HG03095 (cell line): ENCODE measurements around the gene PODXL2.
"Not testable (repeated sequence)": the region's sequence is repeated elsewhere in the genome, so short reads cannot be mapped to it uniquely, and the experiment has no call there.

Source experiments
- ATAC-seq: cut with Tn5 transposase; IDR thresholded peaks from one replicate; pipeline ENCODE4 v1.9.1; 2021; ENCODE audit warnings: moderate library complexity; ENCODE audit not compliant: unreplicated experiment

The PODXL2 gene

DNA sequence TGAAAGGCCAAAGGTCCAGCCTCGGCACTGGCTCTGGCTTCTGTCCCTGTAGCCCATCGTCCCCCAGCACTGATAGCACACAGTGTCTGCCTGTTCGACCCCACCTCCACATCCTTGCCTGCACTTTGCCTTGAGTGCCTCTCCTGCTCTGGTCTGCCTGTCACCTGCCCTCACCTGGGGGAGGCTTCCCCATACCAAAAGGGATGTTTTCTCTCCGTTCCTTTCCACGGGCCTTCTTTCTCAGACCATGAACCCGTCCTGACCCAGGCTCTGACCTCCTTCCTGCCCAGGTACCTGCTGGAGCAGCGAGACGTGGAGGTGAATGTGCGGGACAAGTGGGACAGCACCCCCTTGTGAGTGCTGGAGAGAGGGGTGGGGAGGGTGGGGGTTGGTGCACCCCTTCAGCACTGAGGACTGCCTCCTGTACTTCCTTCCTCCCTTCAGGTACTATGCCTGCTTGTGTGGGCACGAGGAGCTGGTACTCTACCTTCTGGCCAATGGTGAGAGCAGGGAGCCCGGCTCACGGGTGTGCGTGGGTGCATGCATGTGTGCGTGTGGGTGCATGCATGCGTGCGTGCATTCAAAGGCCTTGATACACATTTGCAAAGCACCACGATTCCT, 45.2 kb downstream of the PODXL2 start:
- no peak for ATAC-seq

DNA sequence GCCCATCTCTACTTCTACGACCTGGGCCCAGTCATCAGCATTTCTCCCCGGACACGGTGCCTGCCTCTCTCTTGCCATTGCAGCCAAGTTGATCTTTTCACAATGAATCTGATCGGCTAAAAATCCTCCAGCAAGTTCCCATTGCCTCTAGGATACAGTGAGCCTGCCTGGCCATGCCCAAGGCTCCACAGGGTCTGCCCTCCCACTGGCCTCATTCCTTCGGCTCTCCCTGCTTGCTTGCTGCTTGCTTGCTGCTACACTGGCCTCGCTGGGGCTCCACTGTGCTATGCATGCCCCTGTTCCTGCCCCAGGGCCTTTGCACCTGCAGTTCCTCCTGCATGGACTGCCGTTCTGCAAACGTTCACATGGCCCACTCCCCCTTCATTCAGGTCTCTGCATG, 45.8 kb downstream of the PODXL2 start:
- no peak for ATAC-seq

DNA sequence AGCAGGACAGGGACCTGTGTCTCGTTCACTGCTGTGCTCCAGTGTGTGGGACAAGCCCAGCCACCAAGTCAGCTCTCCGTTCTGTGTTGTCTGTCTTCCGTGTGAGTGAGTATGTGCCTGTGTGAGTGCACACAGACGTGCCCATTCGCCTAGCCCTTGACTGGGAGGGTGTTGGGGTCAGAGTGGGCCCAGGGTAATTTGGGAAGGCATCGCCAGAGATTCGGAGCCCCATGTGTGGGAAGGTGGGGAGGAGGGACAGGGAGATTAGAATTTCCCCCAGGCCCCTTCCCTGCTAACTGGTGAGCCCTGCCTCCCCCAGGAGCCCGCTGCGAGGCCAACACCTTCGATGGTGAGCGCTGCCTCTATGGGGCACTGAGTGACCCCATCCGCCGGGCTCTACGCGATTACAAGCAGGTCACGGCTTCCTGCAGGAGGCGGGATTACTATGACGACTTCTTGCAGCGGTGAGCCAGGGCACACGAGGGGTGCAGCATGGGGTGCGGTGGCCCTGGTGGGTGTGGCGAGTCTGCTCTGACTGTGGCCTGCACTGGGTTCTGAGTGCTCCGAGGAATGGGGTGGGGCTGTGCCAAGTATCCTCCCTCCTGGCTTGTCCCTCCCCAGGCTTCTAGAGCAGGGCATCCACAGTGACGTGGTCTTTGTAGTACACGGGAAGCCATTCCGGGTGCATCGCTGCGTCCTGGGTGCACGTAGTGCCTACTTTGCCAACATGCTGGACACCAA, 46.8 kb downstream of the PODXL2 start:
- no peak for ATAC-seq

DNA sequence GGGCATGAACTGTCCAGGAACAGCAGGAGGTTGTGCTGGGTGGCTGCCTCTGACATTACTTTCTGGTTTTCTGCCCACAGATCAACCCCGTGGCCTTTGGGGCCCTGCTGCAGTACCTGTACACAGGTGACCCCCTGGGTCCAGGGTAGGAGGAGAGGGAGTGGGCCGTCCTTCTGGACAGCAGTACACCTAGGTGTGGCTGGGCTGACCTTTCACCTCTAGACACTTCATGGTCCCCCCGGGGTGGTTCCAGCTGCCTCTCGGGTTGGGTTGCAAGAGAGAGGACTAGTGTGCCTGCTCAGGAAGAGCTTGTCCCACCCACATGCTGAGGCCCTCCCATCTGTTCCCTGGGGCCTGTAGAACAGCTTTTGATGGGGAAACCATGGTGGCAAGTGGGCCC, 47.5 kb downstream of the PODXL2 start:
- no peak for ATAC-seq

DNA sequence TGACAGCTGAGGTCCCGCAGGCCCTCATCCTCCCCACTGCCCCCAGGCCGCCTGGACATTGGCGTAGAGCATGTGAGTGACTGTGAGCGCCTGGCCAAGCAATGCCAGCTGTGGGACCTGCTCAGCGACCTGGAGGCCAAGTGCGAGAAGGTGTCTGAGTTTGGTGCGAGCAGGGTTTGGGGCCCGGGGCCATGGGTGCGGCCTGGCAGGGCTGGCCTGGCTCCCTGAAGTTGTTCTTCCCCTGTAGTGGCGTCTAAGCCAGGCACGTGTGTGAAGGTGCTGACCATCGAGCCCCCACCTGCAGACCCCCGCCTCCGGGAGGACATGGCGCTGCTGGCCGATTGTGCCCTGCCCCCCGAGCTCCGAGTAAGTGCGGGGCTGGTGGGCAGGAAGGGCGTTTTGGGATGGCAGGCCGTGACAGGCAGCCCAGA, 48.0 kb downstream of the PODXL2 start:
- ATAC-seq = no peak

DNA sequence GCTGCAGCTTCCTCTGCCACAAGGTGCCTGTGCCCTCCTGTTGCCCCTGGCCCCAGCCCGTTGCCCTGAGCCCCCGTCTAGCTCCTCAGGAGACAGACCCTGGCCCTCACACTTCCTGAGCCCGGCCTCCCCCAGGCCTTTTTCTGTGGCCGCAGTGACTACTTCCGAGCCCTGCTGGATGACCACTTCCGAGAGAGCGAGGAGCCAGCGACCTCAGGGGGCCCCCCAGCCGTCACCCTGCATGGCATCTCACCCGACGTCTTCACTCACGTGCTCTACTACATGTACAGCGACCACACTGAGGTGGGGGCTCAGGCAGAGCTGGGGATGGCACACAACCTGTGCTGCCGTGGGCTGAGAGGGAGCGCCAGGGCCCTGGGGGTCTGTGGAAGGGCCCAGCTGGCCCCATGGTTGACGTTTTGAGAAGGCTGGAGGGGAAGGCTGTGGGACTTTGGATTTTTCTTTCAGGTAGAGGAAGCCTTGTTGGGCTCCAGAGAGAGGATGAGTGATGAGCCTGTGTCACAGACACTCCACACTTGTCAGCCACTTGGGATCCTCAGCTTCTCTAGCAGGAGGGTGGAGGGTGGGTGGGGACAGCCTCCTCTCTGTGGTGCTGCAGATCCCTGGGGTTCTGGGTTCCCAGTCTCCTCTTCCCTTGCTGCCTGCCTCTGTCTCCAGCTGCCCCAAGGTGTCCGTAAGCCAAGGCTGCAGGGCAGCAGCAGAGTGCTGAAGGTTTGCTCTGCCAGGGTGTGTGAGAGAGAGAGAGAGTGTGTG, 48.7 kb downstream of the PODXL2 start:
- ATAC-seq = no peak

DNA sequence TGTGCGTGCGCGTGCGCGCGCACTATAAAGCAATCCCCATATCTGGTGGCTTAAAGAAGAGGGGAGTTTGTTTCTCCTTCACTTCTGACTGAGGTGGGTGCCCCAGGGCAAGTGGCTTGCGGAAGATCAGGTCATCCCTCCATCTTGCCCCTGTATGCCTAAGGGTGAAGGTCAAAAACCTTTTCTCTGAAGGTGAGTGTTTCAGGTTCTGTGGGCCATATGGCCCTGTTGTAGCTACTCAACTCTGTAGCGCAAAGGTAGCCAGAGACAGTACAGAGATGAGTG, 49.3 kb downstream of the PODXL2 start:
- ATAC-seq = no peak

DNA sequence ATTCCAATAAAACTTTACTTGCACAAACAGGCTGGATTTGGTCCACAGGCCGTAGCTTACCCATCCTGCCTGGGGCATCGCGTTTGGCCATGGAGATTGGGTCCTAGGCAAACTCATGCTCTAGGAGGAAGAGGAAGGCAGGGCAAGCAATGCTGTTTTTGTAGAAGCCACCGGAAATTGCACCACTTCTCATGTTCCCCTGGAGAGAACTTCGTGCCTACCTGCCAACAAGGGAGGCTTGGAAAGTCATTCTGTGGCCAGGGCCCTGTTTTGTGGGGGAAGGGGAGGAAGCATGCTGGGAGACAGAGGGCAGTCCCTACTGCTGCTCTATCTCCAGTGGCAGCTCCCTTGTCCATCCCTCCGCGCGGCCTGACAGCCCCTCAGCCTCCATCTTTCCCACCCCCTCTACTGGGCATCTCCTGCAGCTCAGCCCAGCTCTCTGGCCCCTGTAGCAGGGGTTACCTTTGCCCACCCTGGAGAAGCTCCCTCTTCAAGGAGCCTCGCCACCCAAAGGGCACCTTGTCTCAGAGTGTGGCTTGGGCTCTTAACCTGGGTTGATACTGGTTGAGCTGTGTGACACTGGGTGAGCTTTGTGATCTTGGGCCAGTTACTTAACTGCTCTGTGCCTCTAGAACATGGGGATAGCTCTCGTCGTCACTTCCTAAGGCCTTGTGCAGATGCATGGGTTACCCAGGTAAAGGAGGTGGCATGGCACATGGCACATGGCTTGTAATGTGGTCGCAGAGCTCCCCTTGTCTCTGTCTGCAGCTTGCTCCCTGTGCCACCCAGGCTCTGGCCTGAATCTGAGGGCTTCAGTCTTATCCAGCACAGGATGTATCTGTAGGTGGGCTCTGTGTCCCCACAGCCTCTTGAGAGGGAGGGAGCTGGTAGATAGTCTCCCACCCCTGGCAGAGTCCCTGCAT, 49.9 kb downstream of the PODXL2 start:
- no peak for ATAC-seq

DNA sequence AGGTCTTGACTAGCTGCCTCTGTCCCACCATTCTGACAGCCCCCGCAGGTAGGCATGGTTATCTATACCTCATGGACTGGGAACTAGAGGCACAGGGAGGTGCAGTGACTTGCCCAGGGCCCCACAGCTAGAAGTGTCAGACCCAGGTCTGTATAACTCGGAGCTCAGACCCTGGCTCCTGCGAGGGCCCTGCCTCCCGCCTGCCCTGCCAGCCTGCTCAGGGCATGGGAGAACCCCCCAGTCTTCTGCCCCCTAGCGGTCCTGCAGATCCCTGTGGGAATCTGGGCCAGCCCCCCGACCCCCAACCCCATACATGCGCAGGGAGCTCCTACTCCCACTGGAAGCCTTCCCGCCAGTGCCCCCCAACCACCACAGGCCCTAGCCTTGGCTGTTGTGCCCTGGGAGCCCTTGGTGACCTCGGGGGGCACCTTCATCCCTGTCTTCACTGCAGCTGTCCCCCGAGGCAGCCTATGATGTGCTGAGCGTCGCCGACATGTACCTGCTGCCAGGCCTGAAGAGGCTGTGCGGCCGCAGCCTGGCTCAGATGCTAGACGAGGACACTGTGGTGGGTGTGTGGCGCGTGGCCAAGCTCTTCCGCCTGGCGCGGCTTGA, 50.7 kb downstream of the PODXL2 start:
- no peak for ATAC-seq

DNA sequence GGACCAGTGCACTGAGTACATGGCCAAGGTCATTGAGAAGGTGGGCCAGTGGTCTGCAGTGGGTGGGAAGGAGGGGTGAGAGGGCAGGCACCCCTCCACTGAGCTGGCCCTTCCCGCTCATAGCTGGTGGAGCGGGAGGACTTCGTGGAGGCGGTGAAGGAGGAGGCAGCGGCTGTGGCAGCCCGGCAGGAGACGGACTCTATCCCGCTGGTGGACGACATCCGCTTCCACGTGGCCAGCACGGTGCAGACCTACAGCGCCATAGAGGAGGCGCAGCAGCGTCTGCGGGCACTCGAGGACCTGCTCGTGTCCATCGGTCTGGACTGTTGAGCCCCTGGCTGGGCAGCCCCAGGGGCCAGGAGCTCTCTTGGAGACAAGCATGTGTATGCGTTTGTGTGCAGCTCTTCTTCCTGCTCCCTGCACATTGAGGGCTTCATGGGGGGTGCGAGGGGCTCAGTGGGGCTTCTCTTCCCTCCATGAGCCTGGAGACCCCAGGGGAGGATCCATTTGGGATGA, 51.2 kb downstream of the PODXL2 start:
- no peak for ATAC-seq

DNA sequence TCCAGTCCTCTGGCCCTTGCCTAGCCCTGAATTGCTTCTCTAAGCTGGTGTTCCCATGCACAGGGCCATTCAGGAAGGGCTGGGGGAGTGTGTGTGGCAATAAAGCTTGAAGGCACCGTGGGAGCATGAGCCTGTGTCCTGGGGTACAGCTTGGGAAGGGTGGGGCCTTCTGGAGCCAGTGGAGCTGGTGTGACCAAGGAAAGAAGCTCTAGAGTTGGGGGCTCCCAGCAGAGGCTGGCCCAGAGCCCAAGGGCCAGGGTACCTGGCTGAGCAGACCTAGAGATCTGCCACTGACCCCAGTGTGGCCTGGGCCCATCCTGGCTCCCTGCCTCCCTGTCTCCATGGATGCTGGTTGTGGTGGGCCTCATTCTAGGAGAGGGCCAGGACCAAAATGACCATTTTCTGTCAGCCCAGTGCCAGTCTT, 51.8 kb downstream of the PODXL2 start:
- ATAC-seq = no peak

DNA sequence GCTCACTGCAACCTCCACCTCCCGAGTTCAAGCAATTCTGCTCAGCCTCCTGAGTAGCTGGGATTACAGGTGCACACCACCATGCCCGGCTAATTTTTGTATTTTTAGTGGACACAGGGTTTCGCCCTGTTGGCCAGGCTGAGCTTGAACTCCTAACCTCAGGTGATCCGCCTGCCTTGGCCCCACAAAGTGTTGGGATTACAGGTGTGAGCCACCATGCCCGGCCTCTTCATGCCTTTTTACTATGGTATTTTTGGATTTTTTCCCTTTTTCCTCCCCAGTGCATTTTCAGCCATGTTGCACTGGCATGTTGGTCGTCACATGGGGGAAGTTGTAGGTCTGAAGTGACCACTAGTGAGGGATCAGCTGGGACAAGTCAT, 53.2 kb downstream of the PODXL2 start:
- not testable (repeated sequence) for ATAC-seq

DNA sequence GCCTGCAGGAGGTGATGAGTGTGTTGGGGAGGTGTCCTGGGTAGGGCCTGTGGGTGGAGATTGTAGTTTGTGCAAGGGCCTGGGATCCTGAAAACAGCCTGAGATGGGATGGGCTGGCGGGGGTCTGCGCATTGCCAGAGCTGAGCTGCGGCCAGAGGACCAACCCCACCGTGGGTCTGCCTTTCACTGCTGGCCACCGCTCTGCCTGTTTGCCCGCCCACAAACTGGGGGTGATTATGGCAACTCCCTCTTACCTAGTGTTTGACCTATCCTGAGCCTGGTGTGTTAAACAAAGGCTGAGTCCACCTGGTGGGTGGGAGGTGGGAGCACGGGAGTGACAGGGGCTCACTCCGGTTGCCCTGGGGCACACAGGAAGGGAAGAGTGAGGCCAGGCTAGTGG, 53.6 kb downstream of the PODXL2 start:
- ATAC-seq = no peak

DNA sequence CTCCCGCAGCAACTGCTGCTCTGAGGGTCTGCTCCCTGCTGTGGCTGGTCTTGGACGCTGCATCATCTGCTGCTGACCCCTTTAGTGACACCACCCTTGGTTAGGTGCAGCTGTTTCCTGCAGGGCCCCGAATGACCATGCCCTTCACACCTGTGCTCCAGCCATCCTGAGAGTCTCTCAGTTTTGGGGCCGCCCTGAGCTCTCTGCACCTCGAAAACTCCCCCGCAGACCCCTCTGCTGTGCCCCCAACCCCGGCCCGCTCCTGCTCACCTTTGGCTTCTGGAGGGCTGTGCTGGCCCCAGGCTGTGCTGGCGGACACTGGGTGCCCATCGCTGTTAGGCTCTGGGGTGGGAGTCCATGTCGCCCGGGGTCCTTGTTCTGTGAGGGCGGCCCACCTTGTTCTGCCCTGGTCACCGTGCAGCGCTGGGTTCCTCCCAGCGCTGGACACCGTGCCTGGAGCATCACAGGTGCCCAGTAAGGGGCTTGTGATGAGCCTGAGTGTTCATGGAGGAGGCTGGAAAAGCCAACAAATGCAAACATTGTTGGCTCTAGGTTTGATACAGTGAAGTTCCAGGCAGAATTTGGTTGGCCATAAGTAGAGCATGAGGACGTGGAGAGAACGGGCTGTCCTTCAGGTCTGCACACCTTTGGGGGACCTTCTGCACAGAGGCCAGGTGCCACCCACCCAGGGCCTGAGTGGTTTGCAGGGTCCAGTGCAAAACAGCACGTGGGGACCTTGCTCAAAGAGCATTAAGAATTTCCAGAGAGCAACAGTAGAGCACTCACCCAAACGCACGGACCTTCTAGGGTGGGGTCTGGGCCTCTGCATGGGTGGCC, 56.1 kb downstream of the PODXL2 start:
- no peak for ATAC-seq

DNA sequence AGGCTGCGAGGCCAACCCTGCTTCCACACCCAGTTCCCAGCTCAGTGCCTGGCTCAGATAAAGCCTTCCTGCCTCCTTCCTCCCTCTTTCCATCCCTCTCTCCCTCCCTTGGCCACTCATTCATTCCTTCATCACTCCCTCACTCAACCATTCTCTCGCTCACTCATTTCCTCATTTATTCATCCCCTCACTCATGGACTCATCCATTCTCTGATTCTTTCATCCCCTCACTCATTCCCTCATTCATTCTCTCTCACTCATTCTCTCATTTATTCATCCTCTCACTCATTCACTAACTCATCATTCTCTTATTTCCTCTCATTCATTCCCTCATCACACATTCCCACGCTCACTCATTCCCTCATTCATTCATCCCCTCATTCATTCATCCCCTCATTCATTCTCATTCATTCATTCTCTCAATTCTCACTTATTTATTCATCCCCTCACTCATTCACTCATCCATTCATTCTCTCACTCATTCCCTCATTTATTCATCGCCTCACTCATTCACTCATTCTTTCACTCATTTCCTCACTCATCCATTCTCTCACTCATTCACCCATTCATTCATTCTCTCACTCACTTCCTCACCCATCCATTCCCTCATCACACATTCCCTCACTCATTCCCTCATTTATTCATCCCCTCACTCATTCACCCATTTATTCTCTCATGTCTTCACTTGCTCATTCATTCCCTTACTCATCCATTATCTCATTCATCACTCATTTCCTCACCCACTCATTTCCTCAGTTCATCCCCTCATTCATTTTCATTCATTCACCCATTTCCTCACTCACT, 56.9 kb downstream of the PODXL2 start:
- no peak for ATAC-seq

DNA sequence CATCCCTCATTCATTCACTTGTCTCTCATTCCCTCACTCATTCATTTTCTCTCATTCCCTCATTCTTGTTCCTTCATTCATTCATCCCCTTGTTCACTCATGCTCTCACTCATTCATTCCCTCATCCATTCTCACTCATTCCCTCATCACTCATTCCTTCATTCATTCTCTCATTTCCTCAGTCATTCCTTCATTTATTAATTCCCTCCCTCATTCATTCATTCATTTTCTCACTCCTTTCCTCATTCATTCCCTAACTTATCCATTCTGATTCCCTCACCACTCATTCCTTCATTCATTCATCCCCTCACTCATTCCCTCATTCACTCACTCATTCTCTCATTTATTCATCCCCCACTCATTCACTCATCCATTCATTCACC, 57.5 kb downstream of the PODXL2 start:
- no peak for ATAC-seq

DNA sequence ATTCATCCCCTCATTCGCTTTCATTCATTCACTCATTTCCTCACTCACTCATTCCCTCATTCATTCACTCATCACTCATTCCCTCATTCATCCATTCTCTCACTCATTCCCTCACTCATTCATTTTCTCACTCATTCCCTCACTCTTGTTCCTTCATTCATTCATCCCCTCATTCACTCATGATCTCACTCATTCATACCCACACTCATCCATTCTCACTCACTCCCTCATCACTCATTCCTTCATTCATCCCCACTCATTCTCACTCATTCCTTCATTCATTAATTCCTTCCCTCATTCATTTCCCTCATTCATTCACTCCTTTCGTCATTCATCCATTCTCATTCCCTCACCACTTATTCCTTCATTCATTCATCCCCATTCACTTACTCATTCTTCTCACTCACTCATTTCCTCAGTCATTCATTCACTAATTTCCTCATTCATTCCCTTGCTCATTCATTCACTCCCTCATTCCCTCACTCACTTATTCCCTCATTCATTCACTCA, 58.3 kb downstream of the PODXL2 start:
- no peak for ATAC-seq

DNA sequence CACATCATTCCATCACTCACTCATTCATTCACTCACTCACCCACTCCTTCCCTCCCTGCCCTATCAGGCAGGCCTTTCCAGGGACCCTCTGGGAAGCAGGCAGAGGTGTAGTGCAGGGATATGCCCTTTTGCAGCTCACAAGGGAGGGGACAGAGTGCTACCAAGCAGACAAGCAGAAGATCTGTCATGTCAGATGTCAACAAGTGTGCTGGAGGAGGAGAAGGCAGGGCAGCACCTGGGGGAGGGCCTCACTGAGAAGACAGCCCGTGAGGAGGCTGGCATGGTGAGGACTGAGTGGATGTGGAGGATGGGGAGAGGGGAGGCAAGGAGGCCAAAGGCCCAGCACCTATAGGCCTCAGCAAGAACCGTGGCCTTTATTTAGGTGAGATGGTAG, 59.0 kb downstream of the PODXL2 start:
- ATAC-seq = no peak
